GM21526 (cell line): ENCODE data around the gene CDON.
"Not testable (repeated sequence)": the region's sequence is repeated elsewhere in the genome, so short reads cannot be mapped to it uniquely, and the experiment has no call there.

ENCODE experiments used
- ATAC-seq: cut with Tn5 transposase; IDR thresholded peaks from one replicate; pipeline ENCODE4 v1.9.1; 2021; ENCODE audit warnings: moderate library complexity; ENCODE audit not compliant: unreplicated experiment, low FRiP score

The CDON gene

DNA sequence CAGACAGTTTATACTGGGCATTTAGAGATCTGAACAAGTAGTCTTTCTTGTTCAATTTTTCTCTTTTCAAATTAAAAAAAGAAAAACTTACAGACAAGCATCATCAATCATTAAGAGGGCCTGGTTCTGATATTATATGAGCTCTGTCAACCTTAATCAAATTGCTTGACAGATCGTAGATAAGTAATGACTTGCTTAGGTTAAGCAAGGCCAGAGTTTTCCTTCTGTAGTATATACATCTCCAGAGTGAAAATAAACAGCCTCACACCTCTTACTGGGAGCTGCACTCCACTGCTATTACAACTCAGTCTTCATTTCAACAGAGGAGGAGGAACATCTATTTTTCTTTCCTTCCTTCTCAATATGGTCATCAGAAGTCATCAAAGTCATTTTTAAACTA is 13.5 kb downstream of the CDON start:
- ATAC-seq, result no peak

DNA sequence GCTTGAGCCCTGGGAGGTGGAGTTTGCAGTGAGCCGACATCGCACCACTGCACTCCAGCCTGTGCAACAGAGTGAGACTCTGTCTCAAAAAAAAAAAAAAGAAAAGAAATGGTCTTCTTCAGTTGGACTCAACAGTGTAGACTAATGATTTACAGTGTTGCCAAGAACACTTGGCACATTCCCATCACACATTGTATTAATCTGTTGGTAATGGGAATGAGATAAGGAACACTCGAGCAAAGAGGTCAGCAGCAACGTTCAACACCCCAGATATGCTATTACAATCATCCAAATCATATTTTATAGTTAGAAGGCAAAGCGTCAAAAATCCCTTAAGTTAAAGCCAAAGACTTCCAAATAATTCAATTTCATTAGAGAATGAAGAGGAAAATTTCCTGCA is 14.5 kb downstream of the CDON start:
- ATAC-seq, result no peak

DNA sequence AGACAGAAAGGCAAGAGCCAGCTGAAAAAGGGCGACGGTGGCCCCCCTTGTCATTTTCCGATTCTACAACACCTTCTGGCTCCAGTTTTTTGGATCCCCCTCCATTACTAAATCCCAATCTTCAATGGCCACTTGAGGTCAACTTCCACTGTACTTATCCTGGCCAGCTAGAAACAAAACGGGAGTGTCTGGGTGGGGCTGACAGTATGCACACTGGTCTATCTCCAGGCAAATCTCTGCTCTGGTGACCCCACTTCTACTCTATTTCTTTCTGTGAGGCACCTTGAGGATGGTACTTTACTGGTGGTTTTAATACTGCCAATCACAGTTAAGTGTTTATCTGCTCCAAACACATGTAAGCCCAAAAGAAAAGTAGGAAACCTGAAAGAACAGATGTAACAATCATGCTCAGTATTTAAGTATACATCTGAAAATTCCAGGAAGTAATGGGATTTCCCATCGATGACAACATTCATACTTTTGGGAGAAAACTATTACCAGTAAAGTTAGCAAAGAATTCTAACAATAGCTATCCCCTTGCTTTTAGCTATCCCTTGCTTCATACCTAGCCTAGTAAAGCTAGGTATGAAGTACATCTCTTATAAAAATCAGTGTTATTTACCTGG is 16.0 kb downstream of the CDON start:
- no peak for ATAC-seq

DNA sequence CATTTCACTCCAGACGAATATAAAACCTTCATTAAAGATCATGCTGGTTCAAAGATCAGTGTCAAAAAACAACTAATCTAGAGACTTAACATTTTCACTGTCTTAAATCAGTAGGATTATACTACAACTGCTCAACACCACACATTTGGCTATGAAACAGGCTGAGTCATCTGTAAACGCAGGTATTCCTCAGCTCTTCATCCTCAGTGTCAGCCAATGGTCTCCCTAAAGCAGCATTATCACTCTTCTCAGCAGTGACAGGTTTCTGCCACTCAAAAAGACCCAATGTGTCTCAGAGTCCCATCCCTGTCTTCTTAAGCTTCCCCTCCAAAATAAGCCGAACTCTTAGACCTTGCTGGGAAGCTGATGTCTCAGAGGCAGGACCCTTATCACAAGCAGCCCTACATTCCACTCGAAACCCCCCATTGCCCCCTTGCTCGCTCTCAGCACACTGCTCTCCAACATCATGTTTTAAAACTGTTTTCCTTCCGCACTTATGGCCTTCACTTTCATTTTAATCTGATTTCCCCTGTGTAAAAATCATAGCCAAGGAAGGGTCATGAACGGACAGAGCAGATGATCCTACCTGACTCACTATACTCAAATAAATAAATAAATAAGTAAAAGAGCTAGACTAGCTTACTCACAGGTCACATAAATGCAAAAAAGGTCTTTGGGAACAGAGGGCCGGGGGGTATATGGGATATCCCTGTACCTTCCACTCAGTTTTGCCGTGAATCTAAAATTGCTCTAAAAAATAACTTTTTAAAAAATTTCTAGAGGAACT is 23.0 kb downstream of the CDON start:
- ATAC-seq, result no peak

DNA sequence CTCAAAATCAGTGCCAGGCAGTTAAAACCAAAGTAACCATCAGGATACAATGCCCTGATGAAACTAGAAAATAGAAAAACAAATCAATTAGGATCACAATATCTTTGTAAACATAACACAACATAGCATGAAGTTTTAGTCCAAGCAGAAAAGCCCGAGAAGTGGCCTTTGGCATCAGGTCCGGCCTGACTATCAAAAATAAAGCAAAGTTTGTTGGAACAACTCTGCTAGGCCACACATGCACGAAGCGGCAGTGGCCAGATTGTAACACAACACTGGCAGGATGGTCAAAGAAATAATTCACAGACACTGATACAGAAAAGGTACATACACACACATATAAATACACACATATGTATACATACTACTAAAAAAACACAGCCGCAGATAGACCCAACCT is 26.9 kb downstream of the CDON start:
- ATAC-seq, result no peak

DNA sequence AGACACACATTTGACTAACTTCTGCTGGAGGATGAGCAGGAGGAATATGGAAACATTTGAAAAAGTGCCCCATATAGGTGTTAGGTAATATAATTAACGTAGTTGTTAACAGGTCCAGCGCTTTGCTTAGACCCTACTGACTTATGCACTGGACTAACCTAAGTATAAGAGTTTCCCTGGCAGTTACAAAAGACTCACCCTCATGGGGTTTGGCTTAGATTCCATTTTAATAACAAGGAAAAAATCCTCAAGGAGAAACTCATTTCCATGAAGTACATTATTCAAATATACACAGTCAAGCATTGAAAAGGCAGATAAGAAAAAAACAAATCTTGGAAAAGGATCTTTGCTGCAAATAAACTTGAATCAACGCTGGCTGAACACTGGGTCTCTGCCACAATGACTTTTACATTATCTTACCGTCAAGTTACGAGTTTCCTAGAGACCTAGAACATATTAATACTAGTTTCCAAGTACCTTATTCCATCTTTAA is 27.7 kb downstream of the CDON start:
- ATAC-seq, result no peak

DNA sequence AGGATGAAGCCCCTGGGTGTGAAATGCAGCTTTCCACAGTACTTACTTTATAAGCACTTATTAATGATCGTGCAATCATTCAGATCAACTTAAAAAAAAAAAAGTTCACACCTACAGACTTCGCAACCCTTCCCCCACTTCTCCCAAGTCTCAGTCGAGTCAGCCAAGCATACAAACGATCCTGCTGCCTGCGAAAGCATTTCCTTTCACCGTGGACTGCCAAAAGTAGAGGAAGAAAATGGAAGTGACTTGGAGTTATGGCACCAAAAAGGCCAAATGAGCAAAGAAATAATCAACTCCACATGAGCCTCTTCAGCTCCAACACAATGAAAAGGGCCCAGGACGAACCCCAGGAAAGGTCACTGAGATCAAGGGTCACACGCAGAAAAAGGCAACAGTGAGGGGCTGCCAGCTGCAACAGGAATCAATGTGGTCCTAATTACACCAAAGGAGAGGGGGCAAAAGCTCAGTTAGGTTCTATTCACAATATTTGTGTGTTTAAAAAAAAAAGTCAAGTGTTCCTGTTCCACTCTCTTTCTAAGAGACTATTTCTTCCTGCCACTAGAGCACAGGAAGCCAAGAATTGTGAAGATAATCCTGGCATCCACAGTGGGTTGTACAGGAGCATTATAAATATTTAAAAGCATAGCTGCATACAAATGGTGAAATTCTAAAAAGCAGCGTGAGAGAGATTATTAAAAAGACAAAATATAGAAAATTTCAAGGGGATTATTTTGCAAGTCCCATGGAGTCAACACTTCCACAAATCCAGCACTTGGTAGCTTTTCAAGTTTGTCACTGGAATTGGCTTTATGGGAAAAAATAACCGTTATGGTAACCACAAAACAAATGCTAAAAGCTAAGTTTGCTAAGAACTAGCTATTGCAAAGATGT is 28.4 kb downstream of the CDON start:
- no peak for ATAC-seq

DNA sequence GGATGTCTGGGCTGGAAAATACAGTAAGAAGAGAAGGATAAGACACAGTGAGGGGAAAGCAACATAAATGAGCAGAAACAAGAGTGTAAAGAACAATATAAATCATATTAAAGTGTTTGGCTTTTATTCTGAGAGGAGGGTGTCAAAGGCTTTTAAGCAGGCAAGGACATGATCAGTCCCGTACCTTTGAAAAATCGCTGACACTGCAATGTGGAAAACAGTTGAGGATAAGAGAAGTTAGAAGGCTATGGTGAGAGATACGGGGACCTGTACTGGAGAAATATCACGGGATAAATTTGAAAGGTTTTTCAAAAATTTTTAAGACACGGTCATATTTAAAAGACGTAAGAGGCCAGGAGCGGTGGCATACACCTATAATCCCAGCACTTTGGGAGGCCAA is 30.3 kb downstream of the CDON start:
- ATAC-seq, result no peak

DNA sequence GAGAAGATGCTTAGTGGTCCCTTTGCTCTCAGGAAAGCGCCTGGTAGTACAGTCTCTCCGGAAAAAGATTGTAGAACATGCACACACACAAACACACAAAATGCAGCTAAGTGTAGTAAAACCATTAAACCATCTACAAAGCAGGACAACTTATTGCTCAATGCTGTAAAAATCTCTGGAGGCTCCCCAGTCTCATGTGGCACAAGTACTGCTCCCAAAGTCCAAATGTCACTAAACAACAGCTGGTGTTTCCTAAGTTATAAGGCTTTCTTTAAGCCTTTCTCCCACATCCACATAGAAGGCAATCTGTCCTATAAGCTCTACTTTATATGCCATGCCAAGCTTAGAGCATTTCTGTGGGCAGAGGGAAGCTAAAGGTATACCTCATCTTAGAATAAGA is 32.9 kb downstream of the CDON start:
- ATAC-seq, result no peak

DNA sequence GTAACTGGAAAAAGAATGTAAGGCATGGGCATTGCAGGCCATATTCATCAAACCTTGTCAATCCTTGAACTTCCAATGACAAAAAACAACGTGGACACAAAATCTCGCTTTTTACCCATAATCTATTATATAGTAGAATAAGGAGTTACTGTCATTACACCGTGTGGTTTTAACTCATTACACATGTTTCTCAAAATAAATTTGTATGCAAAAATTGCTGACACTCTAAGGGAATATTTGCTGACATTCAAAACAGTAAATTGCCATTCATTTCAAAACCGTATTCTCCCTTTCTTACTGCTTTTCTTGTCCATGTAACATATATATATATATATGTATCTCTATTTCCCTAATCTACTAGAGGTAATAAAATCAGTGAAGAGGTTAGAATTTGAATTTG is 33.4 kb downstream of the CDON start:
- no peak for ATAC-seq

DNA sequence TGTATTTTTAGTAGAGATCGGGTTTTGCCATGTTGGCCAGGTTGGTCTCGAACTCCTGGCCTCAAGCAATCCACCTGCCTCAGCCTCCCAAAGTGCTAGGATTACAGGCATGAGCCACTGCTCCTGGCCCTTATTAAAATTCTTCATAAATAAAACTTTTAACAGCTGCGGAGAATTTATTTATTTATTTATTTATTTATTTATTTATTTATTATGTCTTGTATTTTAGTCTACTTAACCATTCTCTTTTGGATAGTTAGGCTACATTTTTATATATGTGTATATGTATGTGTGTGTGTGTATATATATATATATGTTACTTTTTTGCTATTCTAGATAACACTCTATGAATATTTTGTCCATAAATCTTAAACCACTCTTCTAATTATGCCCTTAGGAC is 34.1 kb downstream of the CDON start:
- ATAC-seq, result not testable (repeated sequence)

DNA sequence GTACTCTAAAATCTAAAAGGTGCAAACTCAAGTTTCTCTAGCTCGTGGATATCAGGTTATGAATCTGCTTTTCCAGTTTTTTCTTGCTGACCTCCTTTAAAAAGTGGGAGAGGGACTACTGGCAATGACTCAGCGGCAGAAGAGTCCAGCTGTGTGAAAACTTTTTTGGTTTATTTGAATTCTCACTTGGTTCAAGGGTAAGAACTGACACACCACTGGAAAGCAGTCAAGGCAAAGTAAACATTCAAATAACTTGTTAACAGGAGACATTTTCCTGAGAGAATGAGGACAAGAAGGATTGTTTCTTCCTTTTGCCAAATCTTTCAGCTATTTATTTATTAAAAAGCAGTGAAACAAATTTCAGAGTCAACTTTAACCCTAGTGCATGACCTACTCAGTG is 36.1 kb downstream of the CDON start:
- no peak for ATAC-seq

DNA sequence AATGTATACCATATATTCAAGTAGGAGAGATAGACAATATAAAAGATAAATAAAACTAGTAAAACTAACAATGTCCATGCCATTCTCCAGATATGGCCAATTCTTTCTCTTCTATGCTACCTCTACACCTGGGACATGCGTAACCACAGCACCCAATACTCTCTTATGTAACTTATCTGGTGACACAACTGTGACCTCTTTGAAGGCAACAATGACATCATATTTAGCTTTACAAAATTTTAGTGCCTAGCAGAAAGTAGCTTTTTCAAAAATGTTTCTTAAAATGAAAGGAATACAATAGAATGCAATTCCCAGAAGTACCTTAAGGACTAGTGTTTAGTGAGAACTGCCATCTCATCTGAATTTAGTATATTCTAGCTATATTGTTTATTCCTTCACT is 36.8 kb downstream of the CDON start:
- no peak for ATAC-seq

DNA sequence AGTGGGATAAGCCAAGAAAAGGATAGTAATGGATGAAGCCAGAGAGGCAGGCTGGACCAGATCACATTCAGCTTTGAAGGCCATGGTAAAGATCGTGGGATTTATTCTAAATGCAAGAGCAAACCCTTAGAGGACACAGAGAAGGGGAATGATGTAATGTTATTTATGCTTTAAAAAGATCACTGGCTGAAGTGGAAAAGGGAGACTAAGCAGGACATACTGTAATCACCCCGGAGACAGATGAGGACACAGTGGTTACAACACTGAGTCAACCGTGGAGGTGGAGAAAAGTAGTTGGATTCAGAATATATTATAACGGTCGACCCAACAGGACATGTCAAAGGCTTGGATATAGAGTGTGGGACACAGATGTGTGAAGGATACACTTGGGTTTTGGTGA is 38.5 kb downstream of the CDON start:
- no peak for ATAC-seq

DNA sequence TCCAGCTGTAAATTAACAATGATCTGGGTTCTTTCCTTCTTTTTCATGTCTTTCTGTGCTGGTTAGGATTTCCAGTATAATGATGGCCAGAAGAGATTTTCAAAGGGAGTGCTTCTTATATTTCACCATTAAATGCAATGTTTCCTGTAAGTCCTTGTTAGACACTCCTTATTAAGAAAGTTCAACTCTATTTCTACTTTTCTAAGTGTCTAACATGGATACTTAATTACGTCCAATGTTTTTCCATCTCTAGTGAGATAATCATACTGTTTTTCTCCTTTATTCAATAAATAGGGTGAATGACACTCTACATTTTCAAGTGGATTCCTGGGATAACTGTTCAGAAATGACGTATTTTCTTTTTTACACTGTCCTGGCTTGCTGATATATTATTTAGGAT is 49.8 kb downstream of the CDON start:
- no peak for ATAC-seq

DNA sequence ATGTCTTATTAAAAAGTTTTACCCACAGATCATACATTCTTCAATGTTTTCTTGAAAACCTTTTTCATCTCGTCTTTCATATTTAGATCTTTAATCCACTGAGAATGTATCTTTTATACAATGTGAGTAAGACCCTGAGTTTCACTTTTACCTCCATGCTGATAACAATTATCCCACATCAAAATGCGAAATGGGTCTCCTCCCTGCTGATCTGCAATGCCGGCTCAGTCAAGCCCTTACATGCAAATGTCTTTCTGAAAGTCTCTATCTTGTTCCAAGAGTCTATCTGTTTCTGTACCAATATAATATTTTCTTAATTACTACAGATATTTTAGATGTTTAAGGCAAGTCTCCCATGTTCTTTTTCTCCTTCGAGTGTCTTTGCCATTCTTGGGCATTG is 50.9 kb downstream of the CDON start:
- ATAC-seq, result no peak

DNA sequence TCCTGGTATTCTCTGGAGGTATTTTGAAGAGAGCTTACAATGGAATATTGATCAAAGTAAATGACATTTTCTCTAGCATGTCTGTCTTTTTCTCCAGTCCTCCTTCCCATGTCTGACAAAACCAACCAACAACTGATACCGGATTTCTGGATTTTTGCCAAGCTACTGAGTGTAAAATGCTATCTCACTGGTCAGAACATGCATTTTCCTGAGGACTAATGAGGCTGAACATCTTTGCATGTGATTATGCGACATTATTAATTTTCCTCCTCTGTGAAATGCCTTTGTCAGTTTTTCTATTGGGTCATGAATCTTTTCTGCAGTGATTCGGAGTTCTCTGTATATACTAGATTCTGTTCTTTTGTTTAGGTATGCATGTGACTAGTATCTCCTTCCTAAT is 51.4 kb downstream of the CDON start:
- ATAC-seq, result no peak

DNA sequence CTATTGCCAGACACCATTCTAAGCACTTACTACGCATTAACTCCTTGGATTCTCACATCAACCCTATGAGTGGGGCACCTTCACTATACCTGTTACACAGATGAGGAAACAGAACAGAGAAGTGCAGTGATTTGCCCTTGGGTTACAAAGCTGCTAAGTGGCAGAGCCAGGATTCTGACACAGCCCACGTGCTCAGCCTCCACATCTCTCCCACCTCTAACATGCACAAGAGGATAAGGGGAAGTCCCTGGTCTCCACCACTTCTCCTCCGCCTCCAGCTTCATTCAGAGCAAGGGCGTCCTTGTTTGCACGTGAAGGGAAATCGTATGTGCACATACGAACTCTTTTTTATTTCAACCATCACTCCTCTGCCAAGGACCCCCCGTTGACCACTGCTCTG is 53.7 kb downstream of the CDON start:
- ATAC-seq, result no peak

DNA sequence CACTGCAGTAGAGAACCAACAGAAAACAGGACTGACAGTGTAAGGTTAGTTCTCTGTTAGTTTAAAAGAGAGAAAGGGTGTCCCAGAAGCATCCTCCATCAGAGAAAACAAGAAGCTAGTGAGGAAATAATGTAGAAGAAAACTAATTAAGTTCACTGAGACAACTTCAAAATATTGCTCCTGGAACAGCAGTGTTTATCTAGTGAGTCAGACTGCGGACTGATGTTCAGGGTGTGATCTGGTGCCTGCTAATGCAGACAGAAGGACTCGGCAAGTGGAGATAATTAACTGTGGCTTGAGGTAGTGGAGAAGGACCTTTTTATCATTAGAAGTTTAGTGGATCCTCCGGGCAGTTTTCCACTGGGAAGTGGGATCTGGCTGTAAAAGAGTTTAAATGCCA is 55.4 kb downstream of the CDON start:
- ATAC-seq, result no peak

DNA sequence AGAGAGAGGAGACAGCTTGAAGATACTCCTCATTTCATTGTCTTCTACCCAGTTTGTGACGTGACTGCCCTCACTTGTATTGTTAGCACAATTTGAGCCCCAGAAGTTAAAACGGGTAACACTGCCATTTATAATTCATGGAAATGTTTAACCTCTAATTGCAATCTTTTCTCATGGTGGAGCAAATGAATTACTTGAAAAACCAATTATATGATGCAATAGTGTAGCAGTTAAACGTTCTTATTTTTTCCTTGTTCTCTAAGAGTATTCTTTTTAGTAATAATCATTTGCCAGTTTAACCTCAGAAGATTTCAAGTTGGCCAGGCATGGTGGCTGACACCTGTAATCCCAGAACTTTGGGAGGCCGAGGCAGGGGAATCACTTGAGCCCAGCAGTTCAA is 56.6 kb downstream of the CDON start:
- ATAC-seq, result no peak

DNA sequence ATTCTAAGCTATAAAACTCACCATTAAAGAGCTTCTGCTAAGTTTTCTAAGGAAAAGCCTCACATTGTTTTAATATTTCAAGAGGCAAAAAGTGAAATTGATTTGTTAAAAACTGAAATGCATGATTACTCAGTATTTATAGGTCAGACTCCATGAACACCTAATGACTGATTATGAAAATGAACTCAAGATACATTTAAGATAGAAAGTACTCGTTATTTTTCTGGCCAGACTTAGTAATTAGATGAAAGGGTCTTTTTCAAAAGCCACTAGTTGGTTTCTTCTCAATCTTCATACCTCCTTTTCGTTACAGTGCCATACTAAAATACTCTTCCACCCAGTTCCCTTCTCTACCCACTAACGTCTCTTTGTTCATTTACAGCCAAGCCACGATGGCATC is 60.5 kb downstream of the CDON start:
- no peak for ATAC-seq
